Dorsolateral prefrontal cortex (tissue), 118 donors: ENCODE measurements around the gene USP2. TPM values are rescaled to one million over a fixed set of nuclear protein-coding genes. Genes with fewer than 3 reads are reported as not detected.

Experiments
- microRNA-seq, 43 experiments: library from miRNA; unstranded; fragments of <30 nt; microRNA quantifications; one replicate each; pipeline ENCODE4 v1.2.0, GENCODE V29; 2022
- total RNA-seq, 120 experiments: library from RNA; stranded (reverse); gene quantifications; one replicate each; pipeline versions ENCODE4 v1.2.3 to v1.2.4, GENCODE V29; 2022

USP2 gene
- total RNA-seq, 120 experiments from 2014 or later, result 32.5 to 68.6 (median 46.7) TPM

Small RNA genes lying within 50 kb of the gene (microRNA-seq; reads per million reads assigned to microRNA genes)
- gene MIR6756, result 0 to 2.4 (median 0) reads per million in 43 experiments

Other genes starting within 250 kb of the USP2 start
- gene ABCG4, start 232.6 kb downstream of the USP2 start, total RNA-seq, result 10 to 100 TPM in 116 of 120 experiments, 1 to 10 TPM in 4; 5.2 to 31.5 (median 18.1) TPM
- 10 to 100 TPM in 48 of 120 experiments, 1 to 10 TPM in 72; 5.5 to 16.3 (median 9.4) TPM for gene NLRX1, start 213.0 kb downstream of the USP2 start, total RNA-seq
- 1 to 10 TPM in 3 of 120 experiments, under 1 TPM in 11, not detected in 106; 0.13 to 1.2 (median 0.40) TPM for gene NHERF4, start 196.2 kb downstream of the USP2 start, total RNA-seq
- gene CBL, start 175.4 kb downstream of the USP2 start, total RNA-seq, result 10 to 100 TPM; 22.9 to 40.0 (median 30.5) TPM
- 100 to 1,000 TPM in 2 of 120 experiments, 10 to 100 TPM in 118; 17.4 to 120 (median 43.4) TPM for gene MCAM, start 64.6 kb downstream of the USP2 start, total RNA-seq
- gene RNF26, start 47.2 kb downstream of the USP2 start, total RNA-seq, result 10 to 100 TPM; 15.9 to 31.2 (median 24.4) TPM
- 10 to 100 TPM in 74 of 120 experiments, 1 to 10 TPM in 46; 5.1 to 23.2 (median 10.8) TPM for gene C1QTNF5, start 40.8 kb downstream of the USP2 start, total RNA-seq
- under 1 TPM in 1 of 120 experiments, not detected in 119; 0.32 TPM for gene MFRP, start 35.0 kb downstream of the USP2 start, total RNA-seq
- 100 to 1,000 TPM; 161 to 881 (median 538) TPM for gene THY1, start 41.5 kb upstream of the USP2 start, total RNA-seq